K562 (cell line): Measurements from ENCODE around the gene SLC5A6. TPM values are rescaled to one million over a fixed set of nuclear protein-coding genes. Genes with fewer than 3 reads are reported as not detected.

Experiments
- CTBP1 ChIP-seq: fragments of 450-650 bp; IDR thresholded peaks from 2 replicates; pipeline ENCODE4 v1.6.1; 2016; ENCODE audit warnings: borderline replicate concordance
- NR4A1 ChIP-seq, 2 experiments: fragments of 250-450 bp in 1 of 2; fragments of 450-650 bp in 1 of 2; sonication (Bioruptor Pico) in 1 of 2; IDR thresholded peaks; 2 replicates each; pipeline versions ENCODE4 v1.4.0 to v1.6.1; 2016 to 2020; ENCODE audit warnings: mild to moderate bottlenecking in 2 of 2, missing compliant biosample characterization in 1 of 2, missing genetic modification characterization in 1 of 2, moderate library complexity in 1 of 2
- RB1 ChIP-seq: fragments of 450-650 bp; IDR thresholded peaks from 2 replicates; pipeline ENCODE4 v1.6.1; 2017; ENCODE audit warnings: low read depth, mild to moderate bottlenecking
- SMC3 ChIP-seq: conservative IDR thresholded peaks from 2 replicates; pipeline ENCODE4 v1.6.1; 2011; ENCODE audit warnings: low read depth, low read length, improper control_type of control experiment; ENCODE audit not compliant: insufficient read depth
- YY1 ChIP-seq, 3 experiments: IDR thresholded peaks; 2 replicates each; pipeline ENCODE4 v1.6.1; 2011; ENCODE audit warnings: low read length in 2 of 3, mild to moderate bottlenecking in 2 of 3, moderate library complexity in 2 of 3, borderline replicate concordance in 1 of 3, control low read depth in 1 of 3, low read depth in 1 of 3; ENCODE audit not compliant: insufficient read depth in 3 of 3, insufficient replicate concordance in 2 of 3, control insufficient read depth in 1 of 3, insufficient read length in 1 of 3; ENCODE audit errors: extremely low read depth in 1 of 3
- ZFP36 ChIP-seq: fragments of 150-350 bp; IDR thresholded peaks from 2 replicates; pipeline ENCODE4 v1.6.1; 2018; ENCODE audit warnings: low read length, low read depth; ENCODE audit not compliant: partially characterized antibody
- ZNF133 ChIP-seq: fragments of 250-450 bp; sonication (Bioruptor Pico); IDR thresholded peaks from 2 replicates; pipeline ENCODE4 v1.4.0; 2020; ENCODE audit warnings: mild to moderate bottlenecking
- ZNF165 ChIP-seq: fragments of 250-450 bp; sonication (Bioruptor Pico); IDR thresholded peaks from 2 replicates; pipeline ENCODE4 v1.4.0; 2020; ENCODE audit warnings: borderline replicate concordance
- ZNF707 ChIP-seq: fragments of 250-450 bp; sonication (Bioruptor Pico); conservative IDR thresholded peaks from 2 replicates; pipeline ENCODE4 v1.8.0; 2022; ENCODE audit warnings: inconsistent platforms, mild to moderate bottlenecking, moderate library complexity
- ZNF77 ChIP-seq: fragments of 250-450 bp; sonication (Bioruptor Pico); IDR thresholded peaks from 2 replicates; pipeline ENCODE4 v1.5.0; 2020
- polyA plus RNA-seq, 8 experiments: library from polyadenylated mRNA; depleted of rRNA in 4 of 8; stranded (reverse) in 5 of 8; unstranded in 3 of 8; fragments of >200 nt; fragmentation: Nextera tagmentation in 2 of 8; fragmentation: Illumina TruSeq in 1 of 8; extraction: Ambion mirVana in 2 of 8; extraction: Trizol in 1 of 8; gene quantifications; 2 replicates each; pipeline versions ENCODE4 v1.2.1 to v1.2.3, GENCODE V29; 2011 to 2014; ENCODE audit warnings: inconsistent platforms in 1 of 8, missing spikeins in 1 of 8
- total RNA-seq, 7 experiments: library from RNA; depleted of rRNA in 6 of 7; stranded (reverse); fragments of >200 nt in 6 of 7; fragmentation: Illumina TruSeq in 2 of 7; extraction: Trizol in 2 of 7; gene quantifications; 2 replicates each; pipeline versions ENCODE4 v1.2.1 to v1.2.3, GENCODE V29; 2011 to 2021; ENCODE audit warnings: low replicate concordance in 1 of 7
- TF ChIP-seq, protein P1 (sequence below): IDR thresholded peaks from 2 replicates; pipeline ENCODE4 v1.6.1; 2011; ENCODE audit warnings: borderline replicate concordance, low read depth, mild to moderate bottlenecking, moderate library complexity, low read length; ENCODE audit not compliant: insufficient read depth, poor library complexity, severe bottlenecking
- TF ChIP-seq, protein P2 (sequence below): sonication (generic); formaldehyde crosslinking; IDR thresholded peaks from 2 replicates; pipeline ENCODE4 v1.8.1; 2023; ENCODE audit warnings: missing genetic modification reagents, mild to moderate bottlenecking, borderline replicate concordance
- TF ChIP-seq, protein P3 (sequence below): fragments of 450-650 bp; formaldehyde crosslinking; IDR thresholded peaks from 2 replicates; pipeline ENCODE4 v1.4.0; 2022; ENCODE audit warnings: mild to moderate bottlenecking, moderate library complexity
- TF ChIP-seq, protein P4 (sequence below): sonication (generic); formaldehyde crosslinking; IDR thresholded peaks from 2 replicates; pipeline ENCODE4 v1.8.1; 2023; ENCODE audit warnings: mild to moderate bottlenecking, missing genetic modification reagents

Gene SLC5A6
- total and polyA plus RNA-seq, 9 of the 15 experiments (the other 6 are each of a cell fraction or from before 2014, with no cell fraction given) = 32.6 to 137 (median 107) TPM

DNA sequence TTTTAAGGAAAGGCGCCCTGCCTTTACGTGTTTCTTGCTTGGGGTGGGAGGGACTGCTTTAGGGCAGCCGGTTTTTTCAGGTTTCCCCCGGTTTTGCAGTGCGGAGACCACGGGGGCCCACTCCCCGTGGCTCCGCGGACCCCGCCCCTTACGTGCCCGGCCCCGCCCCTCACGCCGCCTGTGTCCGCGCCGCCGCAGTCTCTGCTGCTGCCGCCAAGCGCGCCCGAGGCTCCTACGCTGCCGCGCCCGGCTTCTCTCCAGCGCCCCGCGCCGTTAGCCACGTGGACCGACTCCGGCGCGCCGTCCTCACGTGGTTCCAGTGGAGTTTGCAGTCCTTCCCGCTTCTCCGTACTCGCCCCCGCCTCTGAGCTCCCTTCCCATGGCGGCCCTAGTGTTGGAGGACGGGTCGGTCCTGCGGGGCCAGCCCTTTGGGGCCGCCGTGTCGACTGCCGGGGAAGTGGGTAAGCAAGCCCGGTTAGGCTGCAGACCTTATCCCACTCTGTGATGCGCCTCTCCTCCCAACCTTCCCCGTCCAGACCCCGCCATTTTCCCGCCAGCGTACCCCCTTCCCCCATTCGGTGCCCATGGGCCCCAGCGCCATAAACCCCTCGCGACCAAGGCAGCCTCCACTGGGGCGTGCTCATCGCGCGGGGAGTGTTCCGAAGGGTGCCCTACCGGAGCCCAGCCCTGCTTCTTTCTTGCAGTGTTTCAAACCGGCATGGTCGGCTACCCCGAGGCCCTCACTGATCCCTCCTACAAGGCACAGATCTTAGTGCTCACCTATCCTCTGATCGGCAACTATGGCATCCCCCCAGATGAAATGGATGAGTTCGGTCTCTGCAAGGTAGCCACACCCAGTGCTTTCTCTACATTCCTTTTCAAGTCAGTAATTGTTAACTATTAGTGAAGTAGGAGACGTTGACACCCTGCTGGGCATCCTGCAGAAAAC, 5.4 kb upstream of the SLC5A6 start, which contains the start of gene CAD (continued):
- TF ChIP-seq ZNF133 (CRISPR knock-in tag) (no peak), NR4A1 (CRISPR knock-in tag; IDR thresholded peaks at IDR 0.05) (no peak), NR4A1 (tag; IDR thresholded peaks at IDR 0.05) (no peak), YY1 (IDR thresholded peaks at IDR 0.05; ENCODE audit: borderline replicate concordance in 1 of 3, control insufficient read depth in 1 of 3, extremely low read depth in 1 of 3, insufficient read depth in 3 of 3, insufficient read length in 1 of 3, insufficient replicate concordance in 2 of 3, low read depth in 1 of 3, low read length in 2 of 3) (peak in 2 of 3 experiments; percentile 19 to 48), CTBP1 (peak; percentile 85), SMC3 (no peak), ZFP36 (no peak), RB1 (peak; percentile 83), ZNF707 (no peak), ZNF165 (no peak), ZNF77 (no peak)
- TF ChIP-seq, protein P1, sequence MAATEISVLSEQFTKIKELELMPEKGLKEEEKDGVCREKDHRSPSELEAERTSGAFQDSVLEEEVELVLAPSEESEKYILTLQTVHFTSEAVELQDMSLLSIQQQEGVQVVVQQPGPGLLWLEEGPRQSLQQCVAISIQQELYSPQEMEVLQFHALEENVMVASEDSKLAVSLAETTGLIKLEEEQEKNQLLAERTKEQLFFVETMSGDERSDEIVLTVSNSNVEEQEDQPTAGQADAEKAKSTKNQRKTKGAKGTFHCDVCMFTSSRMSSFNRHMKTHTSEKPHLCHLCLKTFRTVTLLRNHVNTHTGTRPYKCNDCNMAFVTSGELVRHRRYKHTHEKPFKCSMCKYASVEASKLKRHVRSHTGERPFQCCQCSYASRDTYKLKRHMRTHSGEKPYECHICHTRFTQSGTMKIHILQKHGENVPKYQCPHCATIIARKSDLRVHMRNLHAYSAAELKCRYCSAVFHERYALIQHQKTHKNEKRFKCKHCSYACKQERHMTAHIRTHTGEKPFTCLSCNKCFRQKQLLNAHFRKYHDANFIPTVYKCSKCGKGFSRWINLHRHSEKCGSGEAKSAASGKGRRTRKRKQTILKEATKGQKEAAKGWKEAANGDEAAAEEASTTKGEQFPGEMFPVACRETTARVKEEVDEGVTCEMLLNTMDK = no peak
- TF ChIP-seq, protein P2, sequence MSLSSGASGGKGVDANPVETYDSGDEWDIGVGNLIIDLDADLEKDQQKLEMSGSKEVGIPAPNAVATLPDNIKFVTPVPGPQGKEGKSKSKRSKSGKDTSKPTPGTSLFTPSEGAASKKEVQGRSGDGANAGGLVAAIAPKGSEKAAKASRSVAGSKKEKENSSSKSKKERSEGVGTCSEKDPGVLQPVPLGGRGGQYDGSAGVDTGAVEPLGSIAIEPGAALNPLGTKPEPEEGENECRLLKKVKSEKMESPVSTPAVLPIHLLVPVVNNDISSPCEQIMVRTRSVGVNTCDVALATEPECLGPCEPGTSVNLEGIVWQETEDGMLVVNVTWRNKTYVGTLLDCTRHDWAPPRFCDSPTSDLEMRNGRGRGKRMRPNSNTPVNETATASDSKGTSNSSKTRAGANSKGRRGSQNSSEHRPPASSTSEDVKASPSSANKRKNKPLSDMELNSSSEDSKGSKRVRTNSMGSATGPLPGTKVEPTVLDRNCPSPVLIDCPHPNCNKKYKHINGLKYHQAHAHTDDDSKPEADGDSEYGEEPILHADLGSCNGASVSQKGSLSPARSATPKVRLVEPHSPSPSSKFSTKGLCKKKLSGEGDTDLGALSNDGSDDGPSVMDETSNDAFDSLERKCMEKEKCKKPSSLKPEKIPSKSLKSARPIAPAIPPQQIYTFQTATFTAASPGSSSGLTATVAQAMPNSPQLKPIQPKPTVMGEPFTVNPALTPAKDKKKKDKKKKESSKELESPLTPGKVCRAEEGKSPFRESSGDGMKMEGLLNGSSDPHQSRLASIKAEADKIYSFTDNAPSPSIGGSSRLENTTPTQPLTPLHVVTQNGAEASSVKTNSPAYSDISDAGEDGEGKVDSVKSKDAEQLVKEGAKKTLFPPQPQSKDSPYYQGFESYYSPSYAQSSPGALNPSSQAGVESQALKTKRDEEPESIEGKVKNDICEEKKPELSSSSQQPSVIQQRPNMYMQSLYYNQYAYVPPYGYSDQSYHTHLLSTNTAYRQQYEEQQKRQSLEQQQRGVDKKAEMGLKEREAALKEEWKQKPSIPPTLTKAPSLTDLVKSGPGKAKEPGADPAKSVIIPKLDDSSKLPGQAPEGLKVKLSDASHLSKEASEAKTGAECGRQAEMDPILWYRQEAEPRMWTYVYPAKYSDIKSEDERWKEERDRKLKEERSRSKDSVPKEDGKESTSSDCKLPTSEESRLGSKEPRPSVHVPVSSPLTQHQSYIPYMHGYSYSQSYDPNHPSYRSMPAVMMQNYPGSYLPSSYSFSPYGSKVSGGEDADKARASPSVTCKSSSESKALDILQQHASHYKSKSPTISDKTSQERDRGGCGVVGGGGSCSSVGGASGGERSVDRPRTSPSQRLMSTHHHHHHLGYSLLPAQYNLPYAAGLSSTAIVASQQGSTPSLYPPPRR (CRISPR knock-in tag) = peak; percentile 26; the same call in 1 of the 2 replicates
- TF ChIP-seq, protein P3, sequence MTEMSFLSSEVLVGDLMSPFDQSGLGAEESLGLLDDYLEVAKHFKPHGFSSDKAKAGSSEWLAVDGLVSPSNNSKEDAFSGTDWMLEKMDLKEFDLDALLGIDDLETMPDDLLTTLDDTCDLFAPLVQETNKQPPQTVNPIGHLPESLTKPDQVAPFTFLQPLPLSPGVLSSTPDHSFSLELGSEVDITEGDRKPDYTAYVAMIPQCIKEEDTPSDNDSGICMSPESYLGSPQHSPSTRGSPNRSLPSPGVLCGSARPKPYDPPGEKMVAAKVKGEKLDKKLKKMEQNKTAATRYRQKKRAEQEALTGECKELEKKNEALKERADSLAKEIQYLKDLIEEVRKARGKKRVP (CRISPR knock-in tag) = no peak
- TF ChIP-seq, protein P4, sequence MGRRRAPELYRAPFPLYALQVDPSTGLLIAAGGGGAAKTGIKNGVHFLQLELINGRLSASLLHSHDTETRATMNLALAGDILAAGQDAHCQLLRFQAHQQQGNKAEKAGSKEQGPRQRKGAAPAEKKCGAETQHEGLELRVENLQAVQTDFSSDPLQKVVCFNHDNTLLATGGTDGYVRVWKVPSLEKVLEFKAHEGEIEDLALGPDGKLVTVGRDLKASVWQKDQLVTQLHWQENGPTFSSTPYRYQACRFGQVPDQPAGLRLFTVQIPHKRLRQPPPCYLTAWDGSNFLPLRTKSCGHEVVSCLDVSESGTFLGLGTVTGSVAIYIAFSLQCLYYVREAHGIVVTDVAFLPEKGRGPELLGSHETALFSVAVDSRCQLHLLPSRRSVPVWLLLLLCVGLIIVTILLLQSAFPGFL (CRISPR knock-in tag) = no peak
